ENCODE results near the gene C2orf92. TPM values are rescaled to one million over a fixed set of nuclear protein-coding genes. Genes with fewer than 3 reads are reported as not detected.

C2orf92 gene
- total RNA-seq, 1 experiment from 2014 or later, result 11.2 TPM

- TF ChIP-seq EZH2 (IDR thresholded peaks at IDR 0.05; ENCODE audit: low read depth), result no peak
- H3K9me3 ChIP-seq (ENCODE audit: insufficient read depth, low read depth), result peaks cover 14% of the 10 kb centered on the region; the same call in 1 of the 2 replicates
- no peaks in the 10 kb centered on the region; the same call in 1 of the 2 replicates for H3F3A ChIP-seq (ENCODE audit: insufficient read depth, low read depth)
- intact Hi-C loops (cut with micrococcal nuclease; ENCODE audit: unreplicated experiment), result no loop called here
- H3K4me3 ChIP-seq, result no peak overlapping the region
- H3K27me3 ChIP-seq (ENCODE audit: insufficient read depth, low read depth), result no peaks in the 10 kb centered on the region
- no peaks in the 10 kb centered on the region for H4K20me1 ChIP-seq (ENCODE audit: insufficient read depth)
- BruUV-seq (replicated peaks), result no TSS peak
- no peak overlapping the region for H2AFZ ChIP-seq
- H3K9me2 ChIP-seq (ENCODE audit: insufficient read depth), result no peaks in the 10 kb centered on the region
- no peaks in the 10 kb centered on the region for H3K4me1 ChIP-seq (replicated peaks; ENCODE audit: insufficient read depth)
- H3K36me3 ChIP-seq (ENCODE audit: low read depth), result no peaks in the 10 kb centered on the region
- DNase-seq, result peak in 1 of 2 experiments; percentile 33
- POLR2A ChIA-PET (ENCODE audit: unreplicated experiment), result no interaction called here
- CTCF ChIA-PET, result no interaction called here
- no peak overlapping the region for H3K4me2 ChIP-seq
- no peaks in the 10 kb centered on the region for H3K79me2 ChIP-seq (ENCODE audit: low read depth)
- no peak overlapping the region for H3K27ac ChIP-seq
Measured at GRCh38 chr2:97728091-97728731, 58.7 kb downstream of the C2orf92 start.

- Histone ChIP-seq H3K4me3 (no peak overlapping the region), H3K27ac (no peak overlapping the region), H4K20me1 (ENCODE audit: insufficient read depth) (no peaks in the 10 kb centered on the region), H3K27me3 (ENCODE audit: insufficient read depth, low read depth) (no peaks in the 10 kb centered on the region), H3K4me1 (replicated peaks; ENCODE audit: insufficient read depth) (no peaks in the 10 kb centered on the region), H2AFZ (no peak overlapping the region), H3K9me2 (ENCODE audit: insufficient read depth) (no peaks in the 10 kb centered on the region), H3F3A (ENCODE audit: insufficient read depth, low read depth) (no peaks in the 10 kb centered on the region; the same call in 1 of the 2 replicates), H3K36me3 (ENCODE audit: low read depth) (no peaks in the 10 kb centered on the region), H3K9me3 (ENCODE audit: insufficient read depth, low read depth) (peaks cover 14% of the 10 kb centered on the region; the same call in 1 of the 2 replicates), H3K79me2 (ENCODE audit: low read depth) (no peaks in the 10 kb centered on the region), H3K4me2 (no peak overlapping the region)
- no TSS peak for BruUV-seq (replicated peaks)
- CTCF ChIA-PET, result interaction anchor here (0.6 to 0.7 kb wide), 2 partner anchors 46 to 633 kb away, joined by 3 read pairs; no protein-coding TSS in a partner anchor
- POLR2A ChIA-PET (ENCODE audit: unreplicated experiment), result no interaction called here
- no peak for TF ChIP-seq CTCF (conservative IDR thresholded peaks at IDR 0.05)
- intact Hi-C loops (cut with micrococcal nuclease; ENCODE audit: unreplicated experiment), result no loop called here
- DNase-seq, result peak in 1 of 2 experiments; percentile 46
Measured at GRCh38 chr2:97730245-97730644, 60.7 kb downstream of the C2orf92 start.

GRCh38 chr2:97731274-97732020 is 61.9 kb downstream of the C2orf92 start:
- H4K20me1 ChIP-seq (ENCODE audit: insufficient read depth), result no peaks in the 10 kb centered on the region
- TF ChIP-seq CTCF (conservative IDR thresholded peaks at IDR 0.05), result no peak
- TF ChIP-seq EZH2 (IDR thresholded peaks at IDR 0.05; ENCODE audit: low read depth), result no peak
- H3K4me2 ChIP-seq, result no peak overlapping the region
- no peak overlapping the region for H3K4me3 ChIP-seq
- H3K9me2 ChIP-seq (ENCODE audit: insufficient read depth), result no peaks in the 10 kb centered on the region
- peaks cover 3% of the 10 kb centered on the region for H3K27me3 ChIP-seq (ENCODE audit: insufficient read depth, low read depth)
- intact Hi-C loops (cut with micrococcal nuclease; ENCODE audit: unreplicated experiment), result no loop called here
- CTCF ChIA-PET, result no interaction called here
- no peaks in the 10 kb centered on the region for H3K4me1 ChIP-seq (replicated peaks; ENCODE audit: insufficient read depth)
- peaks cover 14% of the 10 kb centered on the region; the same call in 1 of the 2 replicates for H3K9me3 ChIP-seq (ENCODE audit: insufficient read depth, low read depth)
- BruUV-seq (replicated peaks), result no TSS peak
- no peak overlapping the region for H2AFZ ChIP-seq
- DNase-seq, result no peak
- POLR2A ChIA-PET (ENCODE audit: unreplicated experiment), result no interaction called here
- no peaks in the 10 kb centered on the region for H3K36me3 ChIP-seq (ENCODE audit: low read depth)
- no peak overlapping the region for H3K27ac ChIP-seq
- no peaks in the 10 kb centered on the region for H3K79me2 ChIP-seq (ENCODE audit: low read depth)
- H3F3A ChIP-seq (ENCODE audit: insufficient read depth, low read depth), result no peaks in the 10 kb centered on the region; the same call in 1 of the 2 replicates
